ENCODE results near the gene SCNN1B. TPM values are rescaled to one million over a fixed set of nuclear protein-coding genes. Genes with fewer than 3 reads are reported as not detected.
"Not testable (repeated sequence)": the region's sequence is repeated elsewhere in the genome, so short reads cannot be mapped to it uniquely, and the experiment has no call there.

The SCNN1B gene
- not detected in 2 replicates for polyA plus RNA-seq (2014; cell fraction: cytosol; rRNA removed)
- polyA plus RNA-seq (2014; cell fraction: nucleus; rRNA removed), result not detected in 2 replicates

DNA sequence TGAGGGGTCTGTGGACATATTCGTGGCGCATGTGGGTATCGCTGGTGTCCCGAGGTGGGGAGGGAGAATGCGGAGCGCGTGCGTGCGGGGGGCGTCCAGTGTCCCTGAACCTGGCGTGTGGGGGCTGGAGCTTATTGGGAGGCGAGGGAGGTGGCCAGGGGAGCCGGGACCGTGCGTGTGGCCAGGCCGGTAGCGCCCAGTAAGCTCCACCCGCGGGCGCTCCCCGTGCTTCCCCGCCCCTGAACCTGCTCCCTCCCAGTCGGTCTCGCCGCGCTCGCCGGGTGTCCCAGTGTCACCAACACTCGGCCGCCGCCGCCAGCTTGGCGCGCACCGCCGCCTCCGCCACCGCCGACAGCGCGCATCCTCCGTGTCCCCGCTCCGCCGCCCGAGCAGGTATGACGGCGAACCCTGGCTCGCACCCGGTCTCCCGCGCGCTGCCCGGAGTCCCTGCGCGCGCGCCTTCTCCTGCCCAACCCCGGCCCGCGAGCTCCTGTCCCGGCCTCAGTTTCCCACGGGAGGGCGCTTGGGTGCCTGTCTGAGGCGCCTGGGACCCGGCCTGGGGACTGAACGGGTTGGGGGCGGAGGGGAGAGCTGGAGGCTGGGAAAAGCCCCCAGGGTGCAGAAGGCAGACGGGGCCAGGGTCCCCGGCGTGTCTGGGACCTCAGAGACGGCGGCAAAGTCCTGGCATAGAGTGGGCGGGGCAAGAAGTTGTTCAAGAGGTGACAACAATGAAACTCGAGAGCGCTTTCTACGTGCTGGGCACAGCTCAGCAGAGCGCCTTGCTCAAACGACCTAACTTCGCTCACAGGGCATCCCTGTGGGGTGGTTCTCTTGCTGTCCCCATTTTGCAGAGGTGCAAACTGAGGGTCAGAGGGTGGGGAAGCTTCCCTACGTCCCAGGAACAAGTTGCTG lies at the start of gene SCNN1B:
SCNN1B (plus strand) TSS at position 258 of the 912 bp plus-strand sequence. CDS start 46,298 bp downstream, outside the sequence.
- no peak for DNase-seq (ENCODE audit: low spot score)

DNA sequence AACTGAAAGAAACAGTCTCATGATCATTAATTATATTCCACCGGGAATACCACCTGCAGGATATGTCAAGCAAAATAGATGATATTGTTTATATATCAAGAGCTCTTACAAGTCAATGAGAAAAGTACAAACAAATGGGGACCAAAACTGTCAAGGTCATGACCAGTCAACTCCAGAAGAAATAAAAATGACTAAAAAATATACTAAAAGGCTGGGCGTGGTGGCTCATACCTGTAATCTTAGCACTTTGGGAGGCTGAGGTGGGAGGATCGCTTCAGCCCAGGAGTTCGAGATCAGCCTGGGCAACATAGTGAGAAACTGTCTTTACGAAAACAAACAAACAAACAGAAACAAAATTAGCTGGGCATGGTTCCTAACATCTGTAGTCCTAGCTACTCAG lies 49.8 kb upstream of the SCNN1B start:
- no peak for DNase-seq (ENCODE audit: low spot score)

DNA sequence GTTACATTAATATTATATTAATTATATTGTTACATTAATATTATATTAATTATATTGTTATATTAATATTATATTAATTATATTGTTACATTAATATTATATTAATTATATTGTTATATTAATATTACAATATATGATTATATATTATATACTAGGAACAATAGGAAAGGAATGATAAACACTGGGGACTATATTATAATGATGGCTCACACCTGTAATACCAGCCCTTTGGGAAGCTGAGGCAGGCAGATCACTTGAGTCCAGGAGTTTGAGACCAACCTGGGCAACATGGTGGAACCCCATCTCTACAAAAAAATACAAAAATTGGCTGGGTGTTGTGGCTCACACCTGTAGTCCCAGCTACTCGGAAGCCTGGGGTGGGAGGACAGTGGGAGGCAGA lies 48.5 kb upstream of the SCNN1B start:
- DNase-seq (ENCODE audit: low spot score), result not testable (repeated sequence)

DNA sequence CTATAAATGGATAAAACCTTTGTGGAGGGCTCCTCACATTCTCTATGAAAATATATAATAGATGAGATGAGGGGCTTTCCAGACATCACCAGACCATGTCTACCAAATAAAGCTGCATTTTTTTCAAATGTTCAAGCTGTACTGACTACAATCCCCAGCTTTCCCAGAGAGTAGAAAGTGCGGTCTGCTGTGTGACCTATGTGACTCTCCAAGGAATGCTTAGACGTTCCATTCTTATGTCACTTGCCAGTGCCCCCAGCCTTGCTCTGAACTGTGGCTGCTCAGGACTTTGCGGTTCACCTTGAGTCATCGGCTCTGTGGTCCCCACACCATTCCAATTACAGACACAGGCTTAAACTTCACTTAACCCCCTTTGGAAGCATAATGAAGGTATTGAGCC lies 47.8 kb upstream of the SCNN1B start:
- no peak for DNase-seq (ENCODE audit: low spot score)

DNA sequence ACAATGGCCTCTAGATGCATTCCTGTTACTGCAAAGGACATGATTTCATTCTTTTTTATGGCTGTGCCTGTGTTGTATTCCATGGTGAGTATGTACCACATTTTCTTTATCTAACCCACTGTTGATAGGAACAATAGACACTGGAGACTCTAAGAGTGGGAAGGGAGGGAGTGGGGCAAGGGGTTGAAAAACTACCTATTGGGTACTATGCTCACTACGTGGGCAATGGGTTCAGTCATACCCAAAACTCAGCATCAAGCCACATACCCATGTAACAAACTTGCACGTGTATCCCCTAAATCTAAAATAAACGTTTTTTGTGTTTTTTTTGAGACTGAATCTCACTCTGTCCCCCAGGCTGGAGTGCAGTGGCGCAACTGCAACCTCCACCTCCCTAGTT lies 47.1 kb upstream of the SCNN1B start:
- no peak for DNase-seq (ENCODE audit: low spot score)

- DNase-seq (ENCODE audit: low spot score), result no peak
Observed at GRCh38 chr16:23256440-23256839, 45.7 kb upstream of the SCNN1B start.

DNA sequence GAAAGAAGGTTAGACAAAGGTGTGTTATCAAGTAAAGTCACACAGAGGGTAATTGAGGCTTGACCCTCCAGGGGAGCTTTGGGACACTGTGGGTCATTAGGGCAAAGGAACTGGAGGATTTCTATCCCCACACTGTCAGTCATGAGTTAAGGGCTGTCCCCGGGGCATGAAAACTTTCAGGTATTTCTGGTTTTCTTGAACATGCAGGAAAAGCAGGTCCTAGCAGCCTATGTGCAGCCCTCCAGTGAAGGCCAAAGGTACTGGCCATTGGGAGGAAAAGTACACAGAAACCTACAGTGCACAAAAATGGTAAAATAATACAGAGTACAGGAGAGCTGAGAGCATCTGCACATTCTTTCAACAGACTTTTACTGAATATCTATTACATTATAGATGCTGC lies 44.4 kb upstream of the SCNN1B start:
- DNase-seq (ENCODE audit: low spot score), result no peak

DNA sequence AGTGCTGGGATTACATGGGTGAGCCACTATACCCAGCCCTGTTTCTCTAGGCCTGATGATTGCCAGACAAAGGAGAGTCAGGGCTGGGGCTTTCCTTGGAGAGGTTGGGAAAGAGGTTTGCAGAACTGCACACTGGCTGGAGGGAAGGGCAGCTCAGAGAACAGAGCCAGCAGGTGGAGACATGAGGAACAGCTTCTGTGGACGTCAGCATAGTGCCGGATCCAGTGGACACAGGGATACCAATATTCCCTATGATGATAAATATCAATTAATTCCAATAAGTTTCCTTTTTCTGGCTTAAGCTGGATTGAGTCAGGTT lies 43.2 kb upstream of the SCNN1B start:
- no peak for DNase-seq (ENCODE audit: low spot score)

DNA sequence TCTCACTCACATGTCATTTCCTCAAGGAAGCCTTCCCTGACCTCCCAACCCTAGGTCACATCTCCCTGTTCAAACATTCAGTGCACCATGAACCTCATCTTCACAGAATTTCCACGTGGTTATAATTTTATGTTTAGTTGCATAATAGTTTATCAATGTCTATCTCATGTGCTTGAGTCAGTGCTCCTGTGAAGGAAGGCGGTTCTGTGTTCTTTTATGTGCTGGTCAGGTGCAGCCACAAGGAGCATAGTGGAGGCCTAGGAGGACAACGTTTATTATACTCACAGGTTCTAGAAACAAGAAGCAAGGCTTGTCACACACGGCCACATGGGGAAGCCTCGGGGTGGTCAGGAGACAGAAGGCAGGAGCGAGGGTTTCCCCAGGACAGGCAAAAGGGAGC lies 34.5 kb upstream of the SCNN1B start:
- DNase-seq (ENCODE audit: low spot score), result no peak

GRCh38 chr16:23268561-23268960 lies 33.5 kb upstream of the SCNN1B start:
- DNase-seq (ENCODE audit: low spot score), result no peak

DNA sequence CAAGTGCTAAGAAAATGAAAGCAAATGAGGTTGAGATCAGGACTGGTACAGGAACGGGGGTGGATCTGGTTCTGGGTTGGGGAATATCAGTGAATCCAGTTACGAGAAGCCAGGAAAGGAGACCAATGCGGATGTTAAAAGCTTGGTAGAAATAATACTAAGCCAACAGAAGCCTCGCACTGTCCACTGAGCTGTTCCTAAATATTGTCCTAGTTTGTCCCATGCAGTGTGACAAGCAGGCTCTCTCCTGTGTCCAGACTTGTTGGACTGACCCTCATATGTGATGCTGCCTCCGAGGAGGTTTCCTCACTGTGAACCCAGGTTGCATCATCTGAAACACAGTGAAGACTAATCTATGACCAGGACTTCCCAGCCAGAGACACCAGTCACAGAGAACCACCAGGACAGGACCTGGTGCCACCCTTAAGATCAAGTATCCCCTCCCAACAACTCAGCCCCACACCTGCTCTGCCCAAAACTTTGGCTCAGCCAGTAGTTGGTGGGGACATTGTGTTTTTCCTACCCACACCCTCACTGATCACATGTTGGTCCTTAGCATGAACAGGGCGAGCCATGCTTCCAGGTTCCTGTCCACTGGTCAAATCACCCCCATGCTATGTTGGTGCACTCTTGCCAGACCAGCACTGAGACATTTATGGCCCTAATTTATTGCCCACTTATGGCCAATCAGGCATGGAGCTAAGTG lies 32.7 kb upstream of the SCNN1B start:
- DNase-seq (ENCODE audit: low spot score), result no peak

DNA sequence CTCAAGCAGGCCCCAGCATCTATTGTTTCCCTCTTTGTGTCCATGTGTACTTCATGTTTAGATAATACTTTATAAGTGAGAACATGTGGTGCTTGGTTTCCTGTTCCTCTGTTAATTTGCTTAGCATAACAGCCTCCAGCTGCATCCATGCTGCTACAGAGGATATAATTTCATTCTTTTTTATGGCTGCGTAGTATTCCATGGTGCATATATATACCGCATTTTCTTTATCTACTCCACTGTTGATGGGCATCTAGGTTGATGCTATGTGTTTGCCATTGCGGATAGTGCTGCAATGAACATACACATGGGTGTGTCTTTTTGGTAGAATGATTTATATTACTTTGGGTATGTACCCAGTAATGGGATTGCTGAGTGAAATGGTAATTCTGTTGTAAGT lies 31.4 kb upstream of the SCNN1B start:
- DNase-seq (ENCODE audit: low spot score), result no peak

DNA sequence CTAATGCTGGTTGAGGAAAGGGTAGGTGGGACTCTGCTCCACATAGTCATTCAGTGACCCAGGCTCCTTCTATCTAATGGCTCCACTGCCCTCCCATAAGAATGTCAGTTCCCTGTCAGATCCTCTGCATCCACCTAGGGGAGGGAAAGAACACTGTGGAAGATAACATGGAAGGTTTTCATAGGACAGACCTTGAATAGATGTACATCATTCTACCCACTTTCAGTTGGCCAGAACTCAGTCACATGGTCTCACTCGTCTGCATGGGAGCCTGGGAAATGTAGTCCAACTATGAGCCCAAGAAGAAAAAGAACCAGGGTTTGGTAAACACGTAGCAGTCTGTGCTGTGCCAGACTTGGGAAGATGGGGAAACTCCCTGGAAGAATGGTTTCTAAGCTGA lies 27.1 kb upstream of the SCNN1B start:
- no peak for DNase-seq (ENCODE audit: low spot score)

- DNase-seq (ENCODE audit: low spot score), result no peak
Observed at GRCh38 chr16:23276821-23277220, 25.3 kb upstream of the SCNN1B start.

GRCh38 chr16:23278031-23278430 lies 24.1 kb upstream of the SCNN1B start:
- no peak for DNase-seq (ENCODE audit: low spot score)

DNA sequence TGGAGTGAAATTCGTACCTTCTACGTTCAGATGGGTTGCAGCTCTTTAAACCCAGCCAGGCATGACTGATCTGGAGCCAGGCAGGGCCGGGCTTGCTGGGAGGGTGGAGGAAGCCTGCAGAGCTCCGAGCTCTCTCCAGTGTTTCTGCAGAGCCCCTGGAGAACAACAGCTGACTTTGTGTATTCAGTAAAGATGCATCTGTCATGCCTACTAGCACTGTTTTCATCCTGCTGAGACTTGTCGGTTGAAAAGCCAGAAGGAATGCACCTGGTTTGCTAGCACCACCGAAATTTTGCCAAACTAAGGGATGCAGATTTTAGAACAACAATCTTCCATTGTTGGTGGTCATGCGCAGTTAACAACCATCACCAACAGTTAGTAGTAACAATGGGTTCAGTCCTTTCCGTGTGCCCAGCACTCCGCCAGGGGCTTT lies 22.4 kb upstream of the SCNN1B start:
- DNase-seq (ENCODE audit: low spot score), result no peak

DNA sequence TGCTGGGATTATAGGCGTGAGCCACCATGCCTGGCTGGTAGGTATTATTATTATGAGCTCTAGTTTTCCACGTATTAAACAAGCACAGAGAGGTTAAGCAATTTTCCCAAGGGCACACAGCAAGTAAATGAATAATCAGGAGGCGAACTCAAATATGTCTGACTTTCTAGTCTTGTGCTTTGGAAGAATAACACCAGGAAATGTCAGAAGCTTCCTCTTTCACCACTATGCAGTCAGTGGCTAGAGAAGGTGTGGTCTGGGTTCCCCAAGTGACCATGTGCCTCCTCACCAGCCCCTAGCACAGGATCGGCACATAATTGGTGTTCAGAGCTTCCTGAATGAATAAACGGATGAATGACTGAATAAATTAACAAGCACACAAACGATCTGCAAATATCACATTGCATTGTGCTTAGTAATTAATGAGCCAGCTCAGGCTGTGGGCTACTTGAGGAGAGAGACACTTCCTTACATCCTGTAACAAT lies 21.6 kb upstream of the SCNN1B start:
- DNase-seq (ENCODE audit: low spot score), result no peak

DNA sequence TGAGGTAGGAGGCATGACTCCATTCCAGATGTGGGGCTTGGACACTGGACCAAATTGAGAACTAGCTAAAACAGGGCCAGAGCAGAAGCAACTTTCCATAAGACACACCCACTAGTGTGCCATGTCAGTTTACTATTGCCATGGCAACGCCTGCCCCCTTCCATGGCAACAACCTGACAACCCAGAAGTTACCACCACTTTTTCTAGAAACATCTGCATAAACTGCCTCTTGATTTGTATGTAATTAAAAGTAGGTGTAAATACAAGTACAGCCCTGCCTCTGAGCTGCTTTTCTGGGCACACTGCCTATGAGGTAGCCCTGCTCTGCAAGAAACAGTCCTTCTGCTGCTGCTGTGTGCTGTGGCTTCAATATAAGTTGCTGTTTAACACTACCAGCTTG lies 19.5 kb upstream of the SCNN1B start:
- DNase-seq (ENCODE audit: low spot score), result no peak

- no peak for DNase-seq (ENCODE audit: low spot score)
Observed at GRCh38 chr16:23283571-23283970, 18.5 kb upstream of the SCNN1B start.

DNA sequence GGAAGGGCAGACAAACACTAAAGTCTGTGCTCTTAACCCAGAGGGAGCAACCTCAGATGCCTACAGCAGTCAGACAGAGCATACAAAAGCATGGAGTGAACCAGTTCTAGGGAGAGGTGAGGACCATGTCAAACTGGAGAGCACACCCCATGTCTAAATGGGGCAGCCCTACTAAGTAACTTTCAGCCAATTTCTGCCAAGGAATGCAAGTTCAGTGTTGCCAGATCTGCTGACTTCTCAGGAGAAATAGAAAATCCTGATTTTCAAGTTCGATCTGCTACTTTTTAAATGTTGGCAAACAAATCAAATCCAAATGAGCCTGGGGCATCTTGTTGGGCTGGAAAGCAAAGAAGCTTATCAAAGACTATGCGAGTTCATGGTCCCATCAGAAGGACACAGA lies 17.5 kb upstream of the SCNN1B start:
- DNase-seq (ENCODE audit: low spot score), result no peak

DNA sequence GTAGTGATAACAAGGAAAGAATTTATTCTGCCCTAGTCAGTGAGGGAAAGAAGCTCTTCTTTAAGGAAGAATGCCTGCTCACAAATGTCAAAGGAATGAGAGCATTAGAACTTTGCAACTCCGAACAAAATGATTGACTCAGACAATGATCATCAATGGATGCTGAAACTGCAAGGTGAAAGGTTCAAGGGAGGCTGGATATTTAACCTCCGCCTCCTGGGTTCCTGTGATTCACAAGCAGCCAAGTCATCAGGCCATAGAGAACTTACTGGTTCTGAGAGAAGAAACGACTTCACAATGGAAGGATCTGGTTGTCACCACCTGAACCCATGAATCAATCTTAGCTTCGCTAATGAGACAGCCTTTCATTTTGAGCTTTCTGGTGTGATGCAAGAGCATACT lies 16.0 kb upstream of the SCNN1B start:
- no peak for DNase-seq (ENCODE audit: low spot score)

GRCh38 chr16:23288209-23288608 lies 13.9 kb upstream of the SCNN1B start:
- DNase-seq (ENCODE audit: low spot score), result no peak

All from SK-N-DZ (cell line).